SU-DHL-6 (cell line): ENCODE results near the gene AADAT.

Experiments
- H2AFZ ChIP-seq: fragments of 200-600 bp; sonication (generic); 2 replicates; pipeline ENCODE4 v1.6.1; 2014; ENCODE audit warnings: low read depth, mild to moderate bottlenecking, moderate library complexity, mixed read lengths, antibody characterized with exemption, low read length; ENCODE audit not compliant: severe bottlenecking
- H3F3A ChIP-seq: fragments of 200-600 bp; shearing (Covaris generic); 2 replicates; pipeline ENCODE4 v1.6.0; 2016; ENCODE audit warnings: antibody characterized with exemption, mild to moderate bottlenecking; ENCODE audit not compliant: insufficient read depth
- H3K27ac ChIP-seq: fragments of 200-600 bp; sonication (generic); 2 replicates; pipeline ENCODE4 v1.5.1; 2016; ENCODE audit warnings: low read depth, mild to moderate bottlenecking, low read length, moderate library complexity, mixed read lengths
- H3K27me3 ChIP-seq: fragments of 200-600 bp; sonication (generic), shearing (Covaris generic); 2 replicates; pipeline ENCODE4 v1.6.0; 2014; ENCODE audit warnings: mild to moderate bottlenecking, low read length
- H3K36me3 ChIP-seq: fragments of 200-600 bp; sonication (generic); 2 replicates; pipeline ENCODE4 v1.6.1; 2014; ENCODE audit warnings: mild to moderate bottlenecking, low read length, mixed read lengths
- H3K4me2 ChIP-seq: fragments of 300-600, 200-600 bp; shearing (Covaris generic), sonication (generic); 2 replicates; pipeline ENCODE4 v1.6.0; 2014; ENCODE audit warnings: low read length, low read depth, mild to moderate bottlenecking; ENCODE audit not compliant: poor library complexity, severe bottlenecking
- H3K4me3 ChIP-seq: fragments of 200-600 bp; sonication (generic); 2 replicates; pipeline ENCODE4 v1.5.1; 2014; ENCODE audit warnings: antibody characterized with exemption, low read length, mild to moderate bottlenecking, mixed read lengths; ENCODE audit not compliant: insufficient read depth, poor library complexity, severe bottlenecking
- H3K79me2 ChIP-seq: fragments of 200-600 bp; sonication (generic); 2 replicates; pipeline ENCODE4 v1.6.1; 2014; ENCODE audit warnings: mild to moderate bottlenecking, low read length, moderate library complexity; ENCODE audit not compliant: insufficient read depth
- H3K9ac ChIP-seq: fragments of 200-600 bp; sonication (generic); 2 replicates; pipeline ENCODE4 v1.7.0; 2014; ENCODE audit warnings: mild to moderate bottlenecking, low read length
- H3K9me2 ChIP-seq: fragments of 200-600 bp; sonication (generic); replicated peaks from 2 replicates; pipeline ENCODE4 v1.6.1; 2014; ENCODE audit warnings: low read length; ENCODE audit not compliant: insufficient read depth
- H3K9me3 ChIP-seq: fragments of 200-600 bp; sonication (generic); 2 replicates; pipeline ENCODE4 v1.6.1; 2014; ENCODE audit warnings: low read length, mixed read lengths; ENCODE audit not compliant: insufficient read depth
- H4K20me1 ChIP-seq: fragments of 200-600 bp; sonication (generic); 2 replicates; pipeline ENCODE4 v1.6.1; 2014; ENCODE audit warnings: low read depth, mild to moderate bottlenecking, antibody characterized with exemption, low read length, moderate library complexity, mixed read lengths
- CTCF ChIP-seq: fragments of 200-600 bp; sonication (generic); IDR thresholded peaks from one replicate; pipeline ENCODE4 v1.5.1; 2017; ENCODE audit warnings: antibody characterized with exemption, mild to moderate bottlenecking, low read length, moderate library complexity; ENCODE audit not compliant: insufficient read depth, poor library complexity, severe bottlenecking
- EZH2phosphoT487 ChIP-seq: fragments of 200-600 bp; sonication (generic), shearing (Covaris generic); conservative IDR thresholded peaks from 2 replicates; pipeline ENCODE4 v1.6.1; 2018; ENCODE audit warnings: mild to moderate bottlenecking, antibody characterized with exemption, low read length, moderate library complexity, mixed read lengths

The AADAT gene

GRCh38 chr4:170087163-170087700, 2.5 kb downstream of the AADAT start:
- no peak overlapping the region for H3K4me3 ChIP-seq
- H3K36me3 ChIP-seq = no peaks in the 10 kb centered on the region
- no peaks in the 10 kb centered on the region for H3K27me3 ChIP-seq
- H3F3A ChIP-seq = no peaks in the 10 kb centered on the region
- no peak overlapping the region for H3K4me2 ChIP-seq
- no peaks in the 10 kb centered on the region for H3K9me3 ChIP-seq
- no peak overlapping the region for H2AFZ ChIP-seq
- no peaks in the 10 kb centered on the region for H4K20me1 ChIP-seq
- no peak overlapping the region for H3K27ac ChIP-seq
- TF ChIP-seq CTCF (no peak), EZH2phosphoT487 (no peak)
- no peak overlapping the region for H3K9ac ChIP-seq
- no peaks in the 10 kb centered on the region for H3K79me2 ChIP-seq
- H3K9me2 ChIP-seq = no peaks in the 10 kb centered on the region

GRCh38 chr4:170083541-170083940, 6.2 kb downstream of the AADAT start:
- no peak overlapping the region for H2AFZ ChIP-seq
- H3K9me3 ChIP-seq = no peaks in the 10 kb centered on the region
- H3F3A ChIP-seq = no peaks in the 10 kb centered on the region
- no peaks in the 10 kb centered on the region for H4K20me1 ChIP-seq
- H3K27ac ChIP-seq = no peak overlapping the region
- H3K36me3 ChIP-seq = no peaks in the 10 kb centered on the region
- no peak overlapping the region for H3K9ac ChIP-seq
- H3K4me2 ChIP-seq = no peak overlapping the region
- H3K27me3 ChIP-seq = no peaks in the 10 kb centered on the region
- H3K9me2 ChIP-seq = no peaks in the 10 kb centered on the region
- H3K79me2 ChIP-seq = no peaks in the 10 kb centered on the region
- H3K4me3 ChIP-seq = no peak overlapping the region
- TF ChIP-seq CTCF (no peak), EZH2phosphoT487 (no peak)

GRCh38 chr4:170080496-170080895, 9.3 kb downstream of the AADAT start:
- TF ChIP-seq EZH2phosphoT487 = no peak
- no peak for TF ChIP-seq CTCF
- H3K4me2 ChIP-seq = no peak overlapping the region
- H3K27ac ChIP-seq = no peak overlapping the region
- H3K79me2 ChIP-seq = no peaks in the 10 kb centered on the region
- no peaks in the 10 kb centered on the region for H3K27me3 ChIP-seq
- H3F3A ChIP-seq = no peaks in the 10 kb centered on the region
- H3K9me3 ChIP-seq = no peaks in the 10 kb centered on the region
- H2AFZ ChIP-seq = no peak overlapping the region
- no peak overlapping the region for H3K4me3 ChIP-seq
- H3K36me3 ChIP-seq = no peaks in the 10 kb centered on the region
- H3K9ac ChIP-seq = no peak overlapping the region
- H4K20me1 ChIP-seq = no peaks in the 10 kb centered on the region
- H3K9me2 ChIP-seq = no peaks in the 10 kb centered on the region
